GM18909 (cell line): ENCODE data around the gene POLR2A.

Source experiments
- ATAC-seq: cut with Tn5 transposase; IDR thresholded peaks from one replicate; pipeline ENCODE4 v1.9.1; 2021; ENCODE audit warnings: mild to moderate bottlenecking; ENCODE audit not compliant: unreplicated experiment, poor library complexity

Gene POLR2A

GRCh38 chr17:7544911-7545310 lies 60.7 kb downstream of the POLR2A start:
- ATAC-seq = no peak

DNA sequence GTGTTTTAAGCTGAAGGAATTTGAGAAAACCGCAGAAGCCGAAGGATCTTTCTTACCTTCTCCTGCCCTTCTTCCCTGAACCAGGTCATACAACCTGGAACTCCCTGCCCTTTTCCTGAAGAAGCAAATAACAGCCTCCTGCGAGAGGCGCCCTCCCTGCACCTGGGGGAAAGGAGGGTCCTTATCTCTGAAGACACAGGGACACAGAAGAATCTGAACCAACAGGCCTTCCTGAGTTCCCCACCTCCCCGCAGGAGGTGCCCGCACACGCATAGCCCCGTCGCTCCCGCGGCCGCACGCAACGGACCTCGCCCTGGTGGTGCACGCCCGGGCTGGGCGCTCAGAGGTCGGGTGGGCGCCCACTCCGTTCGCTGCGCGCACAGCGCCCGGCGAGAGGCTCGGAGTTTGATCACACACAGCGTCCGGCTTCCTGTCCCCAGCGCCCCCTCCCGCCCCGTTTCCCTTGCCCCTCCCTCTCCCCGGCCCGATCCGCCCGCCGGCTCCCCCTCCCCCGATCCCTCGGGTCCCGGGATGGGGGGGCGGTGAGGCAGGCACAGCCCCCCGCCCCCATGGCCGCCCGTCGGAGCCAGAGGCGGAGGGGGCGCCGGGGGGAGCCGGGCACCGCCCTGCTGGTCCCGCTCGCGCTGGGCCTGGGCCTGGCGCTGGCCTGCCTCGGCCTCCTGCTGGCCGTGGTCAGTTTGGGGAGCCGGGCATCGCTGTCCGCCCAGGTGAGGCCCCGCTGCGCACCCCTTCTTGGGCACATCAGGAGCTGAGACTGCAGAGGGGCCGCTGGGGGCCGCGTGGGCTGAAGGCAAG lies 64.6 kb downstream of the POLR2A start, which contains the start of gene TNFSF12:
TSS of gene TNFSF12 (plus strand) at position 474 of the 816 bp plus-strand sequence. CDS start at position 570, 96 bp downstream.
- no peak for ATAC-seq
